Thyroid gland (tissue), 4 donors: ENCODE data around the gene TNNT2. TPM values are rescaled to one million over a fixed set of nuclear protein-coding genes. Genes with fewer than 3 reads are reported as not detected.

Experiments used
- DNase-seq, 2 donors: peaks; one replicate each; pipeline ENCODE4 v3.0.0-alpha.2; 2019
- H3K27ac ChIP-seq, 3 donors: fragments of 200-600 bp; sonication (generic); 1 replicate in 2 of 3; 2 replicates in 1 of 3; pipeline ENCODE4 v1.5.1; 2016 to 2019; ENCODE audit warnings: mild to moderate bottlenecking in 1 of 3, moderate library complexity in 1 of 3
- H3K27me3 ChIP-seq: fragments of 200-600 bp; sonication (generic); one replicate; pipeline ENCODE4 v1.5.1; 2019
- H3K36me3 ChIP-seq, 2 donors: fragments of 200-600 bp; sonication (generic); one replicate each; pipeline ENCODE4 v1.5.1; 2016 to 2019
- H3K4me1 ChIP-seq, 2 donors: fragments of 200-600 bp; sonication (generic); one replicate each; pipeline ENCODE4 v1.5.1; 2017 to 2019
- H3K4me3 ChIP-seq, 3 donors: fragments of 200-600 bp; sonication (generic); replicated peaks in 1 of 3; 1 replicate in 2 of 3; 2 replicates in 1 of 3; pipeline ENCODE4 v1.5.1; 2016; ENCODE audit warnings: mild to moderate bottlenecking in 1 of 3
- H3K9me3 ChIP-seq: fragments of 200-600 bp; sonication (generic); one replicate; pipeline ENCODE4 v1.5.1; 2017
- CTCF ChIP-seq, 6 experiments: fragments of 200-600 bp in 3 of 6; fragments of 450-650 bp in 3 of 6; sonication (generic) in 3 of 6; IDR thresholded peaks; one replicate each; pipeline ENCODE4 v1.5.1; 2016 to 2019; ENCODE audit warnings: antibody characterized with exemption in 6 of 6, mild to moderate bottlenecking in 2 of 6, inconsistent platforms in 1 of 6, moderate library complexity in 1 of 6
- POLR2A ChIP-seq, 2 donors: fragments of 450-650 bp; IDR thresholded peaks; one replicate each; pipeline ENCODE4 v1.6.1; 2017; ENCODE audit warnings: antibody characterized with exemption in 2 of 2, mild to moderate bottlenecking in 2 of 2, moderate library complexity in 1 of 2
- WGBS, 2 donors: methylation state at CpG; one replicate each; pipeline ENCODE4 v1.1.5; 2017; 5-methylcytosine and 5-hydroxymethylcytosine counted together
- intact Hi-C: fragments of 100-400 bp; cut with DNase I; formaldehyde crosslinking; loops from one replicate; pipeline ENCODE4 v1.15.1; 2023
- total RNA-seq, 4 donors: library from RNA; depleted of rRNA; stranded (reverse); fragments of >200 nt; gene quantifications; one replicate each; pipeline ENCODE4 v1.2.3, GENCODE V29; 2016

Gene TNNT2
- total RNA-seq, 4 donors from 2014 or later, result 0.24 TPM; not detected in 3

- no peaks in the 10 kb centered on the region for H3K9me3 ChIP-seq
- intact Hi-C loops, result no loop called here
- TF ChIP-seq CTCF (IDR thresholded peaks at IDR 0.05), result no peak
- TF ChIP-seq POLR2A (IDR thresholded peaks at IDR 0.05), result no peak
- no peaks in the 10 kb centered on the region for H3K36me3 ChIP-seq
- H3K4me3 ChIP-seq, result no peak overlapping the region
- WGBS, 2 donors, result 70 to 77% methylated on average over 3 of the region's 3 CpGs
- no peak for DNase-seq
- no peaks in the 10 kb centered on the region for H3K27me3 ChIP-seq
- peaks cover 0 to 8% of the 10 kb centered on the region in 2 donors for H3K4me1 ChIP-seq
- H3K27ac ChIP-seq, result no peak overlapping the region
Observed at GRCh38 chr1:201393076-201393475, 15.6 kb upstream of the TNNT2 start.

- Histone ChIP-seq H3K9me3 (no peaks in the 10 kb centered on the region), H3K27ac (no peak overlapping the region), H3K4me1 (peaks cover 0 to 4% of the 10 kb centered on the region in 2 donors), H3K4me3 (no peak overlapping the region), H3K27me3 (no peaks in the 10 kb centered on the region), H3K36me3 (no peaks in the 10 kb centered on the region)
- intact Hi-C loops, result no loop called here
- TF ChIP-seq POLR2A (IDR thresholded peaks at IDR 0.05) (no peak), CTCF (IDR thresholded peaks at IDR 0.05) (no peak)
- 81 to 84% methylated on average over 9 of the region's 9 CpGs for WGBS, 2 donors
- DNase-seq, result no peak
Observed at GRCh38 chr1:201391651-201392511, 14.4 kb upstream of the TNNT2 start.

GRCh38 chr1:201391225-201391624, 13.7 kb upstream of the TNNT2 start:
- no peak for TF ChIP-seq POLR2A (IDR thresholded peaks at IDR 0.05)
- TF ChIP-seq CTCF (IDR thresholded peaks at IDR 0.05), result no peak
- WGBS, 2 donors, result 96 to 100% methylated on average over 1 of the region's 1 CpG
- Histone ChIP-seq H3K36me3 (no peaks in the 10 kb centered on the region), H3K4me1 (no peaks in the 10 kb centered on the region), H3K9me3 (no peaks in the 10 kb centered on the region), H3K27ac (no peak overlapping the region), H3K27me3 (no peaks in the 10 kb centered on the region), H3K4me3 (no peak overlapping the region)
- intact Hi-C loops, result no loop called here
- no peak for DNase-seq

GRCh38 chr1:201389051-201389450, 11.6 kb upstream of the TNNT2 start:
- DNase-seq, result no peak

More at GRCh38 chr1:201389051-201389450, 11.6 kb upstream of the TNNT2 start:
- TF ChIP-seq CTCF (IDR thresholded peaks at IDR 0.05), result no peak
- TF ChIP-seq POLR2A (IDR thresholded peaks at IDR 0.05), result no peak
- Histone ChIP-seq H3K9me3 (no peaks in the 10 kb centered on the region), H3K4me3 (no peak overlapping the region), H3K36me3 (no peaks in the 10 kb centered on the region), H3K27me3 (no peaks in the 10 kb centered on the region), H3K4me1 (peaks cover 0 to 6% of the 10 kb centered on the region in 2 donors), H3K27ac (no peak overlapping the region)
- intact Hi-C loops, result no loop called here
- 93% methylated on average over 12 of the region's 12 CpGs; no CpG with 5 or more reads in 1 of the 2 donors for WGBS, 2 donors
